HG03354 (cell line): ENCODE results near the gene TBRG1.

Source experiments
- ATAC-seq: cut with Tn5 transposase; IDR thresholded peaks from one replicate; pipeline ENCODE4 v1.9.1; 2021; ENCODE audit warnings: mild to moderate bottlenecking; ENCODE audit not compliant: unreplicated experiment, poor library complexity, severe bottlenecking

TBRG1 gene

GRCh38 chr11:124612045-124612444 lies 10.6 kb upstream of the TBRG1 start:
- ATAC-seq: no peak

GRCh38 chr11:124612567-124613246 lies 10.0 kb upstream of the TBRG1 start:
- ATAC-seq: no peak

- no peak for ATAC-seq
Observed at GRCh38 chr11:124618863-124619262, 3.8 kb upstream of the TBRG1 start.

- ATAC-seq: no peak
Observed at GRCh38 chr11:124623861-124624525, 1.3 kb downstream of the TBRG1 start.

- no peak for ATAC-seq
Observed at GRCh38 chr11:124625504-124626168, 3.0 kb downstream of the TBRG1 start.

GRCh38 chr11:124627546-124627945 lies 4.9 kb downstream of the TBRG1 start:
- no peak for ATAC-seq

GRCh38 chr11:124629961-124630360 lies 7.3 kb downstream of the TBRG1 start:
- no peak for ATAC-seq

GRCh38 chr11:124633355-124633754 lies 10.7 kb downstream of the TBRG1 start:
- ATAC-seq: peak; percentile 62

- no peak for ATAC-seq
Observed at GRCh38 chr11:124635932-124636331, 13.3 kb downstream of the TBRG1 start.

- no peak for ATAC-seq
Observed at GRCh38 chr11:124638500-124638899, 15.8 kb downstream of the TBRG1 start.

GRCh38 chr11:124639186-124639585 lies 16.5 kb downstream of the TBRG1 start:
- ATAC-seq: no peak

- no peak for ATAC-seq
Observed at GRCh38 chr11:124640666-124641065, 18.0 kb downstream of the TBRG1 start.

- ATAC-seq: no peak
Observed at GRCh38 chr11:124642628-124643027, 20.0 kb downstream of the TBRG1 start.

- ATAC-seq: no peak
Observed at GRCh38 chr11:124643042-124643604, 20.5 kb downstream of the TBRG1 start.

GRCh38 chr11:124643605-124644425 lies 21.2 kb downstream of the TBRG1 start:
- no peak for ATAC-seq

- ATAC-seq: peak; percentile 68
Observed at GRCh38 chr11:124644426-124645280, 22.0 kb downstream of the TBRG1 start.

GRCh38 chr11:124646148-124646547 lies 23.5 kb downstream of the TBRG1 start:
- peak; percentile 65 for ATAC-seq

- ATAC-seq: no peak
Observed at GRCh38 chr11:124648610-124649009, 25.9 kb downstream of the TBRG1 start.
